Hepatocyte (in vitro differentiated cells): ENCODE data around the gene PLOD3. TPM values are rescaled to one million over a fixed set of nuclear protein-coding genes. Genes with fewer than 3 reads are reported as not detected.
A peak's percentile ranks its signal among the peaks of the same experiment; 100 is the strongest.
"Not testable (repeated sequence)": the region's sequence is repeated elsewhere in the genome, so short reads cannot be mapped to it uniquely, and the experiment has no call there.

Experiments used
- DNase-seq: peaks from one replicate; pipeline ENCODE4 v3.0.0-alpha.2; 2016; ENCODE audit warnings: low spot score
- H2AFZ ChIP-seq: fragments of 200-600 bp; sonication (generic); 2 replicates; pipeline ENCODE4 v1.6.0; 2016; ENCODE audit warnings: antibody characterized with exemption, mild to moderate bottlenecking
- H3K27ac ChIP-seq: fragments of 200-600 bp; sonication (generic); 2 replicates; pipeline ENCODE4 v1.5.1; 2016; ENCODE audit warnings: mild to moderate bottlenecking
- H3K27me3 ChIP-seq: fragments of 200-600 bp; sonication (generic); 2 replicates; pipeline ENCODE4 v1.6.1; 2016
- H3K36me3 ChIP-seq: fragments of 200-600 bp; sonication (generic); replicated peaks from 2 replicates; pipeline ENCODE4 v1.5.1; 2016; ENCODE audit warnings: low read depth; ENCODE audit not compliant: insufficient read depth
- H3K4me1 ChIP-seq: fragments of 200-600 bp; sonication (generic); 2 replicates; pipeline ENCODE4 v1.5.1; 2016; ENCODE audit warnings: mild to moderate bottlenecking, moderate library complexity; ENCODE audit not compliant: insufficient read depth
- H3K4me2 ChIP-seq: fragments of 200-600 bp; sonication (generic); 2 replicates; pipeline ENCODE4 v1.6.0; 2016
- H3K4me3 ChIP-seq: fragments of 200-600 bp; sonication (generic); 2 replicates; pipeline ENCODE4 v1.5.1; 2016; ENCODE audit warnings: mild to moderate bottlenecking
- H3K79me2 ChIP-seq: fragments of 200-600 bp; sonication (generic); 2 replicates; pipeline ENCODE4 v1.6.0; 2017; ENCODE audit warnings: mild to moderate bottlenecking
- H3K9me2 ChIP-seq: fragments of 200-600 bp; sonication (generic); replicated peaks from 2 replicates; pipeline ENCODE4 v1.6.0; 2017; ENCODE audit warnings: mild to moderate bottlenecking; ENCODE audit not compliant: insufficient read depth
- H3K9me3 ChIP-seq: fragments of 200-600 bp; sonication (generic); 2 replicates; pipeline ENCODE4 v1.5.1; 2016; ENCODE audit warnings: low read depth, mild to moderate bottlenecking
- H4K20me1 ChIP-seq: fragments of 200-600 bp; sonication (generic); 2 replicates; pipeline ENCODE4 v1.6.0; 2016; ENCODE audit warnings: mild to moderate bottlenecking; ENCODE audit not compliant: insufficient read depth, poor library complexity, severe bottlenecking
- CTCF ChIP-seq: fragments of 200-600 bp; sonication (generic); IDR thresholded peaks from 2 replicates; pipeline ENCODE4 v1.5.1; 2016; ENCODE audit warnings: antibody characterized with exemption, mild to moderate bottlenecking; ENCODE audit not compliant: poor library complexity
- EZH2 ChIP-seq: fragments of 200-600 bp; sonication (generic); IDR thresholded peaks from 2 replicates; pipeline ENCODE4 v1.6.1; 2016; ENCODE audit warnings: antibody characterized with exemption, mild to moderate bottlenecking, borderline replicate concordance
- EZH2phosphoT487 ChIP-seq: fragments of 200-600 bp; sonication (generic); IDR thresholded peaks from one replicate; pipeline ENCODE4 v1.6.1; 2018; ENCODE audit warnings: antibody characterized with exemption, mild to moderate bottlenecking, low read depth, moderate library complexity; ENCODE audit not compliant: unreplicated experiment, severe bottlenecking
- WGBS: methylation state at CpG from one replicate; pipeline ENCODE4 v1.1.6; 2016; ENCODE audit warnings: low lambda C conversion rate; ENCODE audit errors: missing lambda C conversion rate; 5-methylcytosine and 5-hydroxymethylcytosine counted together
- polyA plus RNA-seq: library from polyadenylated mRNA; unstranded; fragments of >200 nt; fragmentation: Nextera tagmentation; extraction: Ambion mirVana; gene quantifications from 2 replicates; pipeline ENCODE4 v1.2.1, GENCODE V29; 2016
- total RNA-seq: library from RNA; depleted of rRNA; stranded (reverse); fragments of >200 nt; gene quantifications from 2 replicates; pipeline ENCODE4 v1.2.3, GENCODE V29; 2014

Gene PLOD3
- total and polyA plus RNA-seq, 2 experiments from 2014 or later: 37.6 to 127 TPM

- no peak for DNase-seq
- H3K4me1 ChIP-seq: no peaks in the 10 kb centered on the region
- no peaks in the 10 kb centered on the region for H3K79me2 ChIP-seq
- no peaks in the 10 kb centered on the region for H3K9me3 ChIP-seq
- no peak overlapping the region for H3K4me2 ChIP-seq
- no peaks in the 10 kb centered on the region for H3K36me3 ChIP-seq
- no peak overlapping the region for H2AFZ ChIP-seq
- no peaks in the 10 kb centered on the region for H3K9me2 ChIP-seq
- no peak overlapping the region for H3K27ac ChIP-seq
- 61% methylated on average over 7 of the region's 7 CpGs for WGBS
- H4K20me1 ChIP-seq: no peaks in the 10 kb centered on the region
- no peak overlapping the region for H3K4me3 ChIP-seq
- no peak for TF ChIP-seq EZH2phosphoT487
- TF ChIP-seq EZH2: no peak
- no peak for TF ChIP-seq CTCF
- no peaks in the 10 kb centered on the region for H3K27me3 ChIP-seq
Observed at GRCh38 chr7:101258243-101258731, 40.9 kb upstream of the PLOD3 start.

GRCh38 chr7:101255796-101256195 lies 38.4 kb upstream of the PLOD3 start:
- TF ChIP-seq CTCF: no peak
- TF ChIP-seq EZH2phosphoT487: no peak
- TF ChIP-seq EZH2: no peak
- WGBS: 71% methylated on average over 4 of the region's 4 CpGs
- H3K4me1 ChIP-seq: peaks cover 8% of the 10 kb centered on the region
- H3K27ac ChIP-seq: no peak overlapping the region
- peaks cover under 1% of the 10 kb centered on the region for H4K20me1 ChIP-seq
- H3K4me3 ChIP-seq: no peak overlapping the region
- H3K27me3 ChIP-seq: no peaks in the 10 kb centered on the region
- peaks cover 10% of the 10 kb centered on the region for H3K79me2 ChIP-seq
- H3K9me3 ChIP-seq: no peaks in the 10 kb centered on the region
- H3K36me3 ChIP-seq: no peaks in the 10 kb centered on the region
- no peak overlapping the region for H3K4me2 ChIP-seq
- no peak for DNase-seq
- H2AFZ ChIP-seq: no peak overlapping the region
- H3K9me2 ChIP-seq: no peaks in the 10 kb centered on the region

- H3K9me2 ChIP-seq, H3K27ac ChIP-seq, H3K27me3 ChIP-seq, DNase-seq, H3K9me3 ChIP-seq, H3K36me3 ChIP-seq, H4K20me1 ChIP-seq, H3K4me3 ChIP-seq: not testable (repeated sequence)
- peak overlapping the region; percentile 76 for H2AFZ ChIP-seq
- WGBS: 97% methylated on average over 4 of the region's 5 CpGs
- H3K4me1 ChIP-seq: peaks cover 12% of the 10 kb centered on the region
- peak overlapping the region; percentile 70 for H3K4me2 ChIP-seq
- H3K79me2 ChIP-seq: peaks cover 36% of the 10 kb centered on the region
Observed at GRCh38 chr7:101253199-101253598, 35.8 kb upstream of the PLOD3 start.

- H3K4me1 ChIP-seq: peaks cover 12% of the 10 kb centered on the region
- peaks cover 4% of the 10 kb centered on the region for H4K20me1 ChIP-seq
- no peaks in the 10 kb centered on the region for H3K9me3 ChIP-seq
- H3K36me3 ChIP-seq: no peaks in the 10 kb centered on the region
- peak overlapping the region; percentile 83 for H3K4me2 ChIP-seq
- peaks cover 40% of the 10 kb centered on the region for H3K79me2 ChIP-seq
- H3K27me3 ChIP-seq: no peaks in the 10 kb centered on the region
- no peak for TF ChIP-seq EZH2
- TF ChIP-seq EZH2phosphoT487: no peak
- TF ChIP-seq CTCF: no peak
- peak overlapping the region; percentile 78 for H3K27ac ChIP-seq
- peak overlapping the region; percentile 76 for H2AFZ ChIP-seq
- peak; percentile 99 for DNase-seq
- 1% methylated on average over 46 of the region's 55 CpGs for WGBS
- H3K4me3 ChIP-seq: peak overlapping the region; percentile 47
- no peaks in the 10 kb centered on the region for H3K9me2 ChIP-seq
Observed at GRCh38 chr7:101251871-101252659, 34.7 kb upstream of the PLOD3 start.
